K562 (cell line): Measurements from ENCODE around the gene CENPU. TPM values are rescaled to one million over a fixed set of nuclear protein-coding genes. Genes with fewer than 3 reads are reported as not detected.
A peak's percentile ranks its signal among the peaks of the same experiment; 100 is the strongest.

Experiments used
- CHD4 ChIP-seq: fragments of 200-600 bp; sonication (generic); IDR thresholded peaks from 3 replicates; pipeline ENCODE4 v1.6.1; 2012; ENCODE audit warnings: low read depth, mild to moderate bottlenecking, mixed read lengths, low read length, inconsistent platforms; ENCODE audit not compliant: insufficient read depth, insufficient replicate concordance, poor library complexity, severe bottlenecking
- CREM ChIP-seq: IDR thresholded peaks from 2 replicates; pipeline ENCODE4 v1.6.1; 2014; ENCODE audit warnings: antibody characterized with exemption, low read depth
- HDAC3 ChIP-seq: fragments of 450-650 bp; IDR thresholded peaks from 2 replicates; pipeline ENCODE4 v1.6.1; 2018; ENCODE audit warnings: borderline replicate concordance, mild to moderate bottlenecking, moderate library complexity; ENCODE audit not compliant: partially characterized antibody
- HMGN3 ChIP-seq: IDR thresholded peaks from 2 replicates; pipeline ENCODE4 v1.6.1; 2011; ENCODE audit warnings: borderline replicate concordance, low read depth, mild to moderate bottlenecking, mixed read lengths, low read length; ENCODE audit not compliant: insufficient read length; ENCODE audit errors: extremely low read depth
- MTA1 ChIP-seq: fragments of 450-650 bp; IDR thresholded peaks from 2 replicates; pipeline ENCODE4 v1.6.1; 2017; ENCODE audit warnings: borderline replicate concordance
- NFATC3 ChIP-seq: fragments of 450-650 bp; IDR thresholded peaks from 2 replicates; pipeline ENCODE4 v1.6.1; 2017; ENCODE audit warnings: mild to moderate bottlenecking
- NFE2 ChIP-seq: IDR thresholded peaks from 2 replicates; pipeline ENCODE4 v1.6.1; 2014; ENCODE audit warnings: antibody characterized with exemption, low read depth
- NFRKB ChIP-seq: fragments of 450-650 bp; IDR thresholded peaks from 2 replicates; pipeline ENCODE4 v1.6.1; 2016; ENCODE audit warnings: low read depth
- PHF20 ChIP-seq: fragments of 450-650 bp; IDR thresholded peaks from 2 replicates; pipeline ENCODE4 v1.6.1; 2018; ENCODE audit not compliant: partially characterized antibody
- TAF9B ChIP-seq: fragments of 450-650 bp; IDR thresholded peaks from 2 replicates; pipeline ENCODE4 v1.6.1; 2018; ENCODE audit warnings: mild to moderate bottlenecking; ENCODE audit not compliant: partially characterized antibody
- TEAD1 ChIP-seq, 2 experiments: fragments of 450-650 bp in 1 of 2; sonication (generic) in 1 of 2; formaldehyde crosslinking; IDR thresholded peaks; 2 replicates each; pipeline versions ENCODE4 v1.4.0 to v1.8.0; 2020 to 2022; ENCODE audit warnings: mild to moderate bottlenecking in 2 of 2, missing genetic modification reagents in 1 of 2
- YBX1 ChIP-seq: fragments of 450-650 bp; IDR thresholded peaks from 2 replicates; pipeline ENCODE4 v1.7.1; 2016; ENCODE audit warnings: mild to moderate bottlenecking
- ZFX ChIP-seq: sonication (generic); formaldehyde crosslinking; IDR thresholded peaks from 2 replicates; pipeline ENCODE4 v1.8.0; 2022; ENCODE audit warnings: mild to moderate bottlenecking, missing genetic modification reagents, moderate library complexity
- polyA plus RNA-seq, 8 experiments: library from polyadenylated mRNA; depleted of rRNA in 4 of 8; stranded (reverse) in 5 of 8; unstranded in 3 of 8; fragments of >200 nt; fragmentation: Nextera tagmentation in 2 of 8; fragmentation: Illumina TruSeq in 1 of 8; extraction: Ambion mirVana in 2 of 8; extraction: Trizol in 1 of 8; gene quantifications; 2 replicates each; pipeline versions ENCODE4 v1.2.1 to v1.2.3, GENCODE V29; 2011 to 2014; ENCODE audit warnings: inconsistent platforms in 1 of 8, missing spikeins in 1 of 8
- total RNA-seq, 7 experiments: library from RNA; depleted of rRNA in 6 of 7; stranded (reverse); fragments of >200 nt in 6 of 7; fragmentation: Illumina TruSeq in 2 of 7; extraction: Trizol in 2 of 7; gene quantifications; 2 replicates each; pipeline versions ENCODE4 v1.2.1 to v1.2.3, GENCODE V29; 2011 to 2021; ENCODE audit warnings: low replicate concordance in 1 of 7
- TF ChIP-seq, protein P1 (sequence below): fragments of 450-650 bp; IDR thresholded peaks from 2 replicates; pipeline ENCODE4 v1.6.1; 2017; ENCODE audit warnings: mild to moderate bottlenecking, moderate library complexity
- TF ChIP-seq, protein P2 (sequence below), 2 experiments: fragments of 150-350 bp in 1 of 2; IDR thresholded peaks; 2 replicates each; pipeline ENCODE4 v1.6.1; 2012 to 2016; ENCODE audit warnings: low read depth in 2 of 2, low read length in 2 of 2, mild to moderate bottlenecking in 1 of 2, moderate library complexity in 1 of 2
- TF ChIP-seq, protein P3 (sequence below): sonication (generic); formaldehyde crosslinking; IDR thresholded peaks from 2 replicates; pipeline ENCODE4 v1.8.0; 2022; ENCODE audit warnings: mild to moderate bottlenecking, missing genetic modification reagents, borderline replicate concordance
- TF ChIP-seq, protein P4 (sequence below): sonication (generic); formaldehyde crosslinking; IDR thresholded peaks from 2 replicates; pipeline ENCODE4 v1.8.0; 2022; ENCODE audit warnings: mild to moderate bottlenecking, missing genetic modification reagents
- TF ChIP-seq, protein P5 (sequence below): fragments of 250-450 bp; sonication (Bioruptor Pico); IDR thresholded peaks from 2 replicates; pipeline ENCODE4 v1.8.0; 2021; ENCODE audit warnings: borderline replicate concordance, mild to moderate bottlenecking, moderate library complexity; ENCODE audit not compliant: poor library complexity, severe bottlenecking

CENPU gene
- total and polyA plus RNA-seq, 9 of the 15 experiments (the other 6 are each of a cell fraction or from before 2014, with no cell fraction given): 39.4 to 98.7 (median 84.3) TPM

DNA sequence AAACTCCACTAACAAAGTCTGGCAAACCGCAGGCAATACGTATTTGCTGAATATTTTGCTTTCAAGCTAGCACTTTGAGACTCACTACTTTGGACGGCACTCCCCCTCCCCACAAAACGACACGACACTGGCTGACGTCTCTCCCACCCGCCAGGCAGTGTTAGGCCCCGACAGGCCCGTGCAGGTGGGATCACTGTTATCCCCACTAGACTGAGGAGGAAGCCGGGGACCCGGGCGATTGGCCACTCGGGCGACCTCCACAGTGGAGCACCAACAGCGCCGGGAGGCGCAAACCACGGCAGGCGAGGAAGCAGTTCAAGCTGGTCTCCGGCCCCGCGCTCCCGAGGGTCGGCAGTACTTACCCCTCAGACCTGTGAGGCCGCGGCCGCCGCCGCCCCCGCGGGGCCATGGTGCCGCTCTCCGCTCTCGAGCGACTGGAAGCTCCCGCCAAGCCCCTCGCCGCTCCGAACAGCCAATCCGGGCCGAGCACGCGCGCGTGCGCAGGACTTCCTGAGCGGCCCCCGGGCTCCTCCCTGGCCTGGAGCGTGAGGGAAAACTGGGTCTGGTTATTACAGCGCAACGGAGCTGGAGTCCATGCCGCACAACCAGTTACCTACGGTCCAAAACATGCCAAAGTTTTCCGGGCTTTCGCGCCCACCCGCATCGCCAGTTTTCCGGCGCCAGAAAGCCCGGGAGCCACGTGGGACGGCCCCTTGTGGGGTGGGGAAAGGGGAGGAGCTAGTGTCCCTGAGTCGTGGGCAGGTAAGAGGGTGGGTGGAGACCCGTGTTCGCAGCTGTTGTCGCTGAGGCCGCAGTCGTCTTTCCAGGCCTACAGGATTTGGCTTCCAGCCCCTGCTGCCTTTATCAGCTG is at the start of gene CENPU (continued):
- TF ChIP-seq, protein P1, sequence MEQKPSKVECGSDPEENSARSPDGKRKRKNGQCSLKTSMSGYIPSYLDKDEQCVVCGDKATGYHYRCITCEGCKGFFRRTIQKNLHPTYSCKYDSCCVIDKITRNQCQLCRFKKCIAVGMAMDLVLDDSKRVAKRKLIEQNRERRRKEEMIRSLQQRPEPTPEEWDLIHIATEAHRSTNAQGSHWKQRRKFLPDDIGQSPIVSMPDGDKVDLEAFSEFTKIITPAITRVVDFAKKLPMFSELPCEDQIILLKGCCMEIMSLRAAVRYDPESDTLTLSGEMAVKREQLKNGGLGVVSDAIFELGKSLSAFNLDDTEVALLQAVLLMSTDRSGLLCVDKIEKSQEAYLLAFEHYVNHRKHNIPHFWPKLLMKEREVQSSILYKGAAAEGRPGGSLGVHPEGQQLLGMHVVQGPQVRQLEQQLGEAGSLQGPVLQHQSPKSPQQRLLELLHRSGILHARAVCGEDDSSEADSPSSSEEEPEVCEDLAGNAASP: no peak
- TF ChIP-seq HDAC3 (peak; percentile 100), YBX1 (no peak), TAF9B (peak; percentile 64), PHF20 (peak; percentile 46), MTA1 (peak; percentile 93), NFE2 (peak; percentile 59; the same call in 1 of the 2 replicates), CREM (peak; percentile 94), CHD4 (no peak), NFRKB (peak; percentile 47; the same call in 1 of the 2 replicates), TEAD1 (CRISPR knock-in tag; IDR thresholded peaks at IDR 0.05) (peak; percentile 87 to 96), HMGN3 (peak; percentile 72), ZFX (CRISPR knock-in tag) (peak; percentile 77), NFATC3 (no peak)
- TF ChIP-seq, protein P2, sequence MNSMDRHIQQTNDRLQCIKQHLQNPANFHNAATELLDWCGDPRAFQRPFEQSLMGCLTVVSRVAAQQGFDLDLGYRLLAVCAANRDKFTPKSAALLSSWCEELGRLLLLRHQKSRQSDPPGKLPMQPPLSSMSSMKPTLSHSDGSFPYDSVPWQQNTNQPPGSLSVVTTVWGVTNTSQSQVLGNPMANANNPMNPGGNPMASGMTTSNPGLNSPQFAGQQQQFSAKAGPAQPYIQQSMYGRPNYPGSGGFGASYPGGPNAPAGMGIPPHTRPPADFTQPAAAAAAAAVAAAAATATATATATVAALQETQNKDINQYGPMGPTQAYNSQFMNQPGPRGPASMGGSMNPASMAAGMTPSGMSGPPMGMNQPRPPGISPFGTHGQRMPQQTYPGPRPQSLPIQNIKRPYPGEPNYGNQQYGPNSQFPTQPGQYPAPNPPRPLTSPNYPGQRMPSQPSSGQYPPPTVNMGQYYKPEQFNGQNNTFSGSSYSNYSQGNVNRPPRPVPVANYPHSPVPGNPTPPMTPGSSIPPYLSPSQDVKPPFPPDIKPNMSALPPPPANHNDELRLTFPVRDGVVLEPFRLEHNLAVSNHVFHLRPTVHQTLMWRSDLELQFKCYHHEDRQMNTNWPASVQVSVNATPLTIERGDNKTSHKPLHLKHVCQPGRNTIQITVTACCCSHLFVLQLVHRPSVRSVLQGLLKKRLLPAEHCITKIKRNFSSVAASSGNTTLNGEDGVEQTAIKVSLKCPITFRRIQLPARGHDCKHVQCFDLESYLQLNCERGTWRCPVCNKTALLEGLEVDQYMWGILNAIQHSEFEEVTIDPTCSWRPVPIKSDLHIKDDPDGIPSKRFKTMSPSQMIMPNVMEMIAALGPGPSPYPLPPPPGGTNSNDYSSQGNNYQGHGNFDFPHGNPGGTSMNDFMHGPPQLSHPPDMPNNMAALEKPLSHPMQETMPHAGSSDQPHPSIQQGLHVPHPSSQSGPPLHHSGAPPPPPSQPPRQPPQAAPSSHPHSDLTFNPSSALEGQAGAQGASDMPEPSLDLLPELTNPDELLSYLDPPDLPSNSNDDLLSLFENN (IDR thresholded peaks at IDR 0.05; ENCODE audit: low read depth in 2 of 2, low read length in 2 of 2): 0 out of 4 replicates have a peak, but pooled peaks of 1 of the 2 experiments have one; percentile 66
- TF ChIP-seq, protein P3, sequence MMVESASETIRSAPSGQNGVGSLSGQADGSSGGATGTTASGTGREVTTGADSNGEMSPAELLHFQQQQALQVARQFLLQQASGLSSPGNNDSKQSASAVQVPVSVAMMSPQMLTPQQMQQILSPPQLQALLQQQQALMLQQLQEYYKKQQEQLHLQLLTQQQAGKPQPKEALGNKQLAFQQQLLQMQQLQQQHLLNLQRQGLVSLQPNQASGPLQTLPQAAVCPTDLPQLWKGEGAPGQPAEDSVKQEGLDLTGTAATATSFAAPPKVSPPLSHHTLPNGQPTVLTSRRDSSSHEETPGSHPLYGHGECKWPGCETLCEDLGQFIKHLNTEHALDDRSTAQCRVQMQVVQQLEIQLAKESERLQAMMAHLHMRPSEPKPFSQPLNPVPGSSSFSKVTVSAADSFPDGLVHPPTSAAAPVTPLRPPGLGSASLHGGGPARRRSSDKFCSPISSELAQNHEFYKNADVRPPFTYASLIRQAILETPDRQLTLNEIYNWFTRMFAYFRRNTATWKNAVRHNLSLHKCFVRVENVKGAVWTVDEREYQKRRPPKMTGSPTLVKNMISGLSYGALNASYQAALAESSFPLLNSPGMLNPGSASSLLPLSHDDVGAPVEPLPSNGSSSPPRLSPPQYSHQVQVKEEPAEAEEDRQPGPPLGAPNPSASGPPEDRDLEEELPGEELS (CRISPR knock-in tag): peak; percentile 66; the same call in 1 of the 2 replicates
- TF ChIP-seq, protein P4, sequence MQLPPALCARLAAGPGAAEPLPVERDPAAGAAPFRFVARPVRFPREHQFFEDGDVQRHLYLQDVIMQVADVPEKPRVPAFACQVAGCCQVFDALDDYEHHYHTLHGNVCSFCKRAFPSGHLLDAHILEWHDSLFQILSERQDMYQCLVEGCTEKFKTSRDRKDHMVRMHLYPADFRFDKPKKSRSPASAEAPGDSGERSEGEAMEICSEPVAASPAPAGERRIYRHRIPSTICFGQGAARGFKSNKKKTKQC: peak; percentile 86; the same call in 1 of the 2 replicates
- TF ChIP-seq, protein P5, sequence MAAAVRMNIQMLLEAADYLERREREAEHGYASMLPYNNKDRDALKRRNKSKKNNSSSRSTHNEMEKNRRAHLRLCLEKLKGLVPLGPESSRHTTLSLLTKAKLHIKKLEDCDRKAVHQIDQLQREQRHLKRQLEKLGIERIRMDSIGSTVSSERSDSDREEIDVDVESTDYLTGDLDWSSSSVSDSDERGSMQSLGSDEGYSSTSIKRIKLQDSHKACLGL: no peak
